Right lobe of liver (tissue), 4 donors: ENCODE results near the gene ADNP.

ENCODE experiments used
- POLR2A ChIP-seq: fragments of 450-650 bp; IDR thresholded peaks from one replicate; pipeline ENCODE4 v1.6.1; 2017; ENCODE audit warnings: antibody characterized with exemption, mild to moderate bottlenecking
- TF ChIP-seq, protein P1 (sequence below), 4 donors: fragments of 200-600 bp in 3 of 4; fragments of 450-650 bp in 1 of 4; IDR thresholded peaks; one replicate each; pipeline versions ENCODE4 v1.5.1 to v1.8.0; 2016 to 2022; ENCODE audit warnings: antibody characterized with exemption in 4 of 4, mild to moderate bottlenecking in 2 of 4
- donor health status: DM: no; HTN: no; CAD: no.
- donor health status: DM: no; HTN: no; CAD: no.
- donor health status: DM: no; HTN: yes; CAD: no.

DNA sequence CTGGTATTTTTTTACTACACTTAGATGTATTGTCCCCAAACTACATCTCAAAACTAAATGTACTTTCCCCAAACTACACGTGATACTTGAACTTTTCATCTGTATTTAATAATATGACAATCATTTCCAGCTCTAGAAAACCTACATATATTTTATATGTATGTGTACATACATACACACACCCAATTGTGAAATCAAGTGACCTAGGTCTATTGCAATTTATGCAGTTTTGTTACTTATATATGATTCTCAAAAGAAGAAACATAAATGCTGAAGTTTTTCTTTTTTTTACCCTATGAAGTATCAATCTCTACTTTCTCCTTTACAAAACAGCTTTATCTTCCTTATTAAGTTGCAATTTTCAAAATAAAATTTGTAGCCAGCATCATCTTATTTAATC lies 4.7 kb downstream of the ADNP start:
- TF ChIP-seq, protein P1, sequence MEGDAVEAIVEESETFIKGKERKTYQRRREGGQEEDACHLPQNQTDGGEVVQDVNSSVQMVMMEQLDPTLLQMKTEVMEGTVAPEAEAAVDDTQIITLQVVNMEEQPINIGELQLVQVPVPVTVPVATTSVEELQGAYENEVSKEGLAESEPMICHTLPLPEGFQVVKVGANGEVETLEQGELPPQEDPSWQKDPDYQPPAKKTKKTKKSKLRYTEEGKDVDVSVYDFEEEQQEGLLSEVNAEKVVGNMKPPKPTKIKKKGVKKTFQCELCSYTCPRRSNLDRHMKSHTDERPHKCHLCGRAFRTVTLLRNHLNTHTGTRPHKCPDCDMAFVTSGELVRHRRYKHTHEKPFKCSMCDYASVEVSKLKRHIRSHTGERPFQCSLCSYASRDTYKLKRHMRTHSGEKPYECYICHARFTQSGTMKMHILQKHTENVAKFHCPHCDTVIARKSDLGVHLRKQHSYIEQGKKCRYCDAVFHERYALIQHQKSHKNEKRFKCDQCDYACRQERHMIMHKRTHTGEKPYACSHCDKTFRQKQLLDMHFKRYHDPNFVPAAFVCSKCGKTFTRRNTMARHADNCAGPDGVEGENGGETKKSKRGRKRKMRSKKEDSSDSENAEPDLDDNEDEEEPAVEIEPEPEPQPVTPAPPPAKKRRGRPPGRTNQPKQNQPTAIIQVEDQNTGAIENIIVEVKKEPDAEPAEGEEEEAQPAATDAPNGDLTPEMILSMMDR (IDR thresholded peaks at IDR 0.05), result no peak
- no peak for TF ChIP-seq POLR2A
